Natural killer cell (primary cell): ENCODE measurements around the gene TCF7L2. TPM values are rescaled to one million over a fixed set of nuclear protein-coding genes. Genes with fewer than 3 reads are reported as not detected.

ENCODE experiments used
- ATAC-seq, 3 donors: fragments of 150-1000 bp in 2 of 3; fragments of 200-7000 bp in 1 of 3; cut with Tn5 transposase; 1 replicate in 1 of 3; 2 replicates in 2 of 3; pipeline ENCODE4 v1.10.0; 2021; ENCODE audit warnings: mild to moderate bottlenecking in 2 of 3, moderate library complexity in 2 of 3
- DNase-seq, 2 donors: peaks; one replicate each; pipeline versions ENCODE4 v3.0.0 to v3.0.0-alpha.2; 2013 to 2021; ENCODE audit warnings: mixed read lengths in 1 of 2
- H3K27ac ChIP-seq: one replicate; pipeline ENCODE4 v1.5.1; 2013; ENCODE audit warnings: mild to moderate bottlenecking, low read length
- H3K27me3 ChIP-seq: one replicate; pipeline ENCODE4 v1.6.1; 2013; ENCODE audit warnings: low read length; ENCODE audit not compliant: control insufficient read depth, insufficient read depth
- H3K36me3 ChIP-seq: one replicate; pipeline ENCODE4 v1.6.1; 2013; ENCODE audit warnings: low read length; ENCODE audit not compliant: control insufficient read depth, insufficient read depth
- H3K4me1 ChIP-seq: one replicate; pipeline ENCODE4 v1.6.1; 2013; ENCODE audit warnings: low read length; ENCODE audit not compliant: control insufficient read depth, insufficient read depth
- H3K4me3 ChIP-seq: one replicate; pipeline ENCODE4 v1.5.1; 2013; ENCODE audit warnings: low read length
- H3K9me3 ChIP-seq: one replicate; pipeline ENCODE4 v1.6.1; 2013; ENCODE audit warnings: low read length; ENCODE audit not compliant: control insufficient read depth, insufficient read depth
- H3K27ac Mint-ChIP-seq, 2 donors: one replicate each; pipeline ENCODE4 v1.8.0; 2022; ENCODE audit warnings: mild to moderate bottlenecking in 2 of 2, mixed read lengths in 2 of 2, moderate library complexity in 1 of 2
- H3K27me3 Mint-ChIP-seq, 2 donors: one replicate each; pipeline ENCODE4 v1.8.0; 2022; ENCODE audit warnings: low read depth in 2 of 2, mixed read lengths in 2 of 2
- H3K36me3 Mint-ChIP-seq: one replicate; pipeline ENCODE4 v1.8.0; 2022; ENCODE audit warnings: mixed read lengths
- H3K4me1 Mint-ChIP-seq, 2 donors: one replicate each; pipeline ENCODE4 v1.8.0; 2022; ENCODE audit warnings: mixed read lengths in 2 of 2
- H3K4me3 Mint-ChIP-seq: one replicate; pipeline ENCODE4 v1.8.0; 2022; ENCODE audit warnings: mild to moderate bottlenecking, moderate library complexity, mixed read lengths
- H3K9me3 Mint-ChIP-seq, 2 donors: one replicate each; pipeline ENCODE4 v1.8.0; 2022; ENCODE audit warnings: mixed read lengths in 2 of 2
- CTCF ChIP-seq: fragments of 200-600 bp; IDR thresholded peaks from one replicate; pipeline ENCODE4 v1.8.0; 2022; ENCODE audit warnings: antibody characterized with exemption
- WGBS: methylation state at CpG from one replicate; pipeline ENCODE4 v1.1.7; 2013; ENCODE audit warnings: missing lambda C conversion rate; ENCODE audit not compliant: insufficient coverage; 5-methylcytosine and 5-hydroxymethylcytosine counted together
- intact Hi-C: fragments of 100-400 bp; cut with micrococcal nuclease; formaldehyde crosslinking; loops from one replicate; pipeline ENCODE4 v1.14.2; 2022
- total RNA-seq, 4 donors: library from RNA; stranded (reverse); fragments of 120-200 nt in 1 of 4; gene quantifications; one replicate each; pipeline versions ENCODE4 v1.2.3 to v1.2.4, GENCODE V29; 2013 to 2022

Gene TCF7L2
- total RNA-seq, 3 donors from 2014 or later (not counting 1 experiment from before 2014, with no cell fraction given), result 10.4 to 32.7 (median 15.3) TPM

DNA sequence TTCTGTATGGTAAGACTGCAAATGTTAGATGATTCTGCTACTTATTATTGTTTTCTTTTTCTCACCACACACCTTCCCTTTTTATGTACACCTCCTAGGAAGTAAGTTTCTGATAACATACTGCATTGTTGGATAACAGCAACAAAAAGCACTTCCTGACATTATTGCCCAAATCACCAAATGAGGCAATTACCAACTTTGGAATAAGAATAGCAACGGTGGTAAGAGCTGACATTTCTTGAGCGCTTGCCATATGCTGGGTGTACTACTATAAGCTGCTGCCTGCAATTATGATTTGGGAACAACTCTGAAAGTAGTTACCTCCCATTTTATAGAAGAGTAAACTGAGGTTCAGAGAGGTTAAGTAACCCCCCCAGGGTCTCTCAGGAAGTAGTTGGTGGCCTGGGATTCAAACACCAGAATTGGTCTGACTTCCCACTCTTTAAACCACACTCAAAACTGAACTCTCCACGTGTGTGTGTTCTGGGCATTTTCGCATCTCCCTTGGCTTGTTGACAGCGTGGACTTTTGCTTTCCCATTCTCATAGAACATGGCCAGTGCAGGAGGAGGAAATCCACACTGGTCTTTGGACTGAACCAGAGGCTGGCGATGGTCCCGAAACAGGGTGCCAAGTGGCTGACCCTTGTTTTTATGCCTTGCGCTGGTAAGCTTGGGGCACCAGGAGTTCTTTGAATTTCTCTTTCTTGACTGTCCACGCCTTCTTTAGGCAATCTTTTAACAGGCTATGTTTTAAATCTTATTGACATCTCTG is 71.4 kb downstream of the TCF7L2 start:
- Mint-ChIP-seq H3K4me1 (no peaks in the 10 kb centered on the region), H3K4me3 (no peak overlapping the region), H3K36me3 (no peaks in the 10 kb centered on the region), H3K27me3 (peaks cover 0 to under 1% of the 10 kb centered on the region in 2 donors), H3K9me3 (no peaks in the 10 kb centered on the region), H3K27ac (no peak overlapping the region)
- Histone ChIP-seq H3K9me3 (no peaks in the 10 kb centered on the region), H3K27ac (no peak overlapping the region), H3K4me3 (no peak overlapping the region), H3K27me3 (no peaks in the 10 kb centered on the region), H3K36me3 (no peaks in the 10 kb centered on the region), H3K4me1 (no peaks in the 10 kb centered on the region)
- ATAC-seq, result no peak
- WGBS, result 84% methylated on average over 9 of the region's 9 CpGs
- no peak for DNase-seq
- intact Hi-C loops, result no loop called here
- TF ChIP-seq CTCF, result no peak

- no peaks in the 10 kb centered on the region for H3K36me3 Mint-ChIP-seq
- intact Hi-C loops, result no loop called here
- DNase-seq, result no peak
- Histone ChIP-seq H3K9me3 (no peaks in the 10 kb centered on the region), H3K27ac (no peak overlapping the region), H3K4me3 (no peak overlapping the region), H3K27me3 (no peaks in the 10 kb centered on the region), H3K4me1 (no peaks in the 10 kb centered on the region), H3K36me3 (no peaks in the 10 kb centered on the region)
- TF ChIP-seq CTCF, result no peak
- peaks cover 0 to 4% of the 10 kb centered on the region in 2 donors for H3K27me3 Mint-ChIP-seq
- H3K4me1 Mint-ChIP-seq, result peaks cover 0 to 8% of the 10 kb centered on the region in 2 donors
- ATAC-seq, result no peak
- H3K27ac Mint-ChIP-seq, result no peak overlapping the region
- H3K4me3 Mint-ChIP-seq, result no peak overlapping the region
- no peaks in the 10 kb centered on the region for H3K9me3 Mint-ChIP-seq
- WGBS, result 97% methylated on average over 7 of the region's 7 CpGs
Measured at GRCh38 chr10:113022265-113022664, 72.2 kb downstream of the TCF7L2 start.

DNA sequence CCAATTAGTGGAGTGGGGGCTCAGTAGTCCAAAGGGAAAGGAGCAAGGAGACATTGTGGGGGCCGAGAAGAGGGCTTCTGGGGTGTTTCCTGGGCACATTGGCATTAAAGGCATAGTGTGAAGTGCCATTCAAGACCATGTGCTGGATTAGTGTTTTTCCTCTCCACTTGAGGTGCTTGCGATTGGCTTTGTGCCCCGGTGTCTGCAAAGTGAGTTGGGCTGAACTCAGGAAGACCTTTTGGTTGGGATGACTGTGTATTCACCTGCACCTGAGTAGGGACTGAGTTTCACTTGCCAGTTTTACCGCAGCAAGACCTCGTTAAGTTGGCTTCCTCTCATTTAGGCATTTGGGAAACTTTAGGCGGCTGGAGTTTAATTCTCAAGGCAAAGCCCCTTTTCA is 73.0 kb downstream of the TCF7L2 start:
- Histone ChIP-seq H3K9me3 (no peaks in the 10 kb centered on the region), H3K4me1 (no peaks in the 10 kb centered on the region), H3K36me3 (no peaks in the 10 kb centered on the region), H3K27ac (no peak overlapping the region), H3K4me3 (no peak overlapping the region), H3K27me3 (no peaks in the 10 kb centered on the region)
- no peak overlapping the region for H3K4me3 Mint-ChIP-seq
- H3K9me3 Mint-ChIP-seq, result no peaks in the 10 kb centered on the region
- H3K36me3 Mint-ChIP-seq, result no peaks in the 10 kb centered on the region
- ATAC-seq (no peak), DNase-seq (no peak)
- peaks cover 0 to 11% of the 10 kb centered on the region in 2 donors for H3K27me3 Mint-ChIP-seq
- intact Hi-C loops, result no loop called here
- H3K4me1 Mint-ChIP-seq, result peaks cover 0 to 15% of the 10 kb centered on the region in 2 donors
- H3K27ac Mint-ChIP-seq, result no peak overlapping the region
- no peak for TF ChIP-seq CTCF
- 93% methylated on average over 6 of the region's 6 CpGs for WGBS

DNA sequence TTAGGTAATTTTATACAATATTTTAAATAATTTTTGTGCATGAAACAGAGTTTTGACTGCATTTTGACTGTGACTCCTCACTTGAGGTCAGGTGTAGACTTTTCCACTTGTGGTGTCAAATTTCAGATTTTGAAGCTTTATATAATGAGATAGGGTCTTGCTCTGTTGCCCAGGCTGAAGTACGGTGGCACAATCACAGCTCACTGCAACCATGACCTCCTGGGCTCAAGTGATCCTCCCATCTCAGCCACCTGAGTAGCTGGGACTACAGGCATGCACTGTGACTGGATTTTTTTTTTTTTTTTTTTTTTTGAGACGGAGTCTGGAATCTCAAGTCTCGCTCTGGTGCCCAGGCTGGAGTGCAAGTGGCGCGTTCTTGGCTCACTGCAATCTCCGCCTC is 74.9 kb downstream of the TCF7L2 start:
- Histone ChIP-seq H3K4me3 (no peak overlapping the region), H3K27ac (no peak overlapping the region), H3K27me3 (no peaks in the 10 kb centered on the region), H3K36me3 (no peaks in the 10 kb centered on the region), H3K9me3 (no peaks in the 10 kb centered on the region), H3K4me1 (no peaks in the 10 kb centered on the region)
- 97% methylated on average over 6 of the region's 6 CpGs for WGBS
- H3K9me3 Mint-ChIP-seq, result no peaks in the 10 kb centered on the region
- H3K4me1 Mint-ChIP-seq, result peaks cover 0 to 17% of the 10 kb centered on the region in 2 donors
- no peak overlapping the region for H3K4me3 Mint-ChIP-seq
- intact Hi-C loops, result no loop called here
- H3K27ac Mint-ChIP-seq, result no peak overlapping the region
- ATAC-seq, result no peak
- H3K27me3 Mint-ChIP-seq, result peaks cover 3 to 11% of the 10 kb centered on the region in 2 donors
- H3K36me3 Mint-ChIP-seq, result no peaks in the 10 kb centered on the region
- DNase-seq, result no peak
- TF ChIP-seq CTCF, result no peak
